IMR-90 (cell line): ENCODE results near the gene PRSS38. TPM values are rescaled to one million over a fixed set of nuclear protein-coding genes. Genes with fewer than 3 reads are reported as not detected.

Source experiments
- ATAC-seq: fragments of 200-7000 bp; cut with Tn5 transposase; 2 replicates; pipeline ENCODE4 v1.9.1; 2020; ENCODE audit warnings: low read depth, mild to moderate bottlenecking, moderate library complexity
- BruUV-seq: library from RNA; stranded (reverse); fragments of 400-500 nt; replicated peaks from 2 replicates; lab custom pipeline; 2021; lab: Mats Ljungman, UMichigan
- CTCF ChIA-PET: fragments of 300-600 bp; formaldehyde crosslinking; extraction: SDS; loops from one replicate; lab custom pipeline; 2021; ENCODE audit warnings: antibody characterized with exemption; lab: Yijun Ruan, JAX
- POLR2A ChIA-PET: fragments of 300-600 bp; sonication (Branson Sonifier 250); formaldehyde crosslinking; loops from one replicate; lab custom pipeline; 2022; ENCODE audit warnings: antibody characterized with exemption; ENCODE audit not compliant: unreplicated experiment; lab: Charles Lee
- DNase-seq: peaks from one replicate; pipeline ENCODE4 v3.0.0; 2013
- H2AFZ ChIP-seq: replicated peaks from 2 replicates; pipeline ENCODE3; 2013; ENCODE audit warnings: low read length, mild to moderate bottlenecking; ENCODE audit not compliant: poor library complexity
- H2AK5ac ChIP-seq: 2 replicates; pipeline ENCODE4 v1.6.1; 2013; ENCODE audit warnings: low read depth, low read length, inconsistent platforms
- H2AK9ac ChIP-seq: replicated peaks from 2 replicates; pipeline ENCODE3; 2013; ENCODE audit warnings: mild to moderate bottlenecking, low read depth, low read length, moderate library complexity; ENCODE audit not compliant: poor library complexity
- H2BK120ac ChIP-seq: 2 replicates; pipeline ENCODE4 v1.6.1; 2013; ENCODE audit warnings: low read depth, low read length, inconsistent platforms
- H2BK15ac ChIP-seq: 3 replicates; pipeline ENCODE4 v1.6.1; 2013; ENCODE audit warnings: low read depth, low read length, inconsistent platforms
- H2BK20ac ChIP-seq: 2 replicates; pipeline ENCODE4 v1.6.1; 2013; ENCODE audit warnings: low read depth, mild to moderate bottlenecking, inconsistent platforms, low read length, moderate library complexity
- H2BK5ac ChIP-seq: 2 replicates; pipeline ENCODE4 v1.6.1; 2013; ENCODE audit warnings: mild to moderate bottlenecking, low read depth, low read length, inconsistent platforms; ENCODE audit not compliant: poor library complexity, severe bottlenecking
- H3K14ac ChIP-seq: replicated peaks from 2 replicates; pipeline ENCODE4 v1.6.1; 2013; ENCODE audit warnings: low read depth, low read length, inconsistent platforms
- H3K18ac ChIP-seq: 2 replicates; pipeline ENCODE4 v1.6.1; 2013; ENCODE audit warnings: low read depth, low read length, control low read depth
- H3K23ac ChIP-seq: 2 replicates; pipeline ENCODE4 v1.6.1; 2013; ENCODE audit warnings: low read depth, low read length, inconsistent platforms
- H3K27ac ChIP-seq: 2 replicates; pipeline ENCODE4 v1.5.1; 2013; ENCODE audit warnings: mild to moderate bottlenecking, control low read depth, low read length; ENCODE audit not compliant: insufficient read depth
- H3K27me3 ChIP-seq: 2 replicates; pipeline ENCODE4 v1.6.1; 2013; ENCODE audit warnings: low read length; ENCODE audit not compliant: control insufficient read depth, insufficient read depth
- H3K36me3 ChIP-seq: 2 replicates; pipeline ENCODE4 v1.6.1; 2013; ENCODE audit warnings: low read length, mixed read lengths; ENCODE audit not compliant: control insufficient read depth, insufficient read depth
- H3K4ac ChIP-seq: 2 replicates; pipeline ENCODE4 v1.6.1; 2013; ENCODE audit warnings: low read depth, low read length, inconsistent platforms
- H3K4me1 ChIP-seq: 2 replicates; pipeline ENCODE4 v1.6.1; 2013; ENCODE audit warnings: low read length, mixed read lengths; ENCODE audit not compliant: control insufficient read depth, insufficient read depth
- H3K4me2 ChIP-seq: 2 replicates; pipeline ENCODE4 v1.6.1; 2013; ENCODE audit warnings: low read depth, mild to moderate bottlenecking, control low read depth, low read length, moderate library complexity
- H3K4me3 ChIP-seq: 2 replicates; pipeline ENCODE4 v1.5.1; 2013; ENCODE audit warnings: low read depth, mild to moderate bottlenecking, control low read depth, low read length, moderate library complexity; ENCODE audit not compliant: insufficient read depth
- H3K56ac ChIP-seq: 2 replicates; pipeline ENCODE4 v1.6.1; 2013; ENCODE audit warnings: low read length, inconsistent platforms; ENCODE audit not compliant: insufficient read depth; ENCODE audit errors: extremely low read depth
- H3K79me1 ChIP-seq, 2 experiments: 2 replicates each; pipeline ENCODE4 v1.6.1; 2013; ENCODE audit warnings: low read length in 2 of 2, inconsistent platforms in 1 of 2, low read depth in 1 of 2
- H3K9ac ChIP-seq: 2 replicates; pipeline ENCODE4 v1.6.1; 2013; ENCODE audit warnings: low read depth, low read length, control low read depth
- H3K9me1 ChIP-seq: 2 replicates; pipeline ENCODE4 v1.6.1; 2013; ENCODE audit warnings: low read length, inconsistent platforms; ENCODE audit not compliant: insufficient read depth
- H3K9me3 ChIP-seq: 2 replicates; pipeline ENCODE4 v1.6.1; 2013; ENCODE audit warnings: low read length; ENCODE audit not compliant: control insufficient read depth, insufficient read depth
- H4K20me1 ChIP-seq: 2 replicates; pipeline ENCODE4 v1.6.1; 2013; ENCODE audit warnings: low read length, inconsistent platforms; ENCODE audit not compliant: insufficient read depth
- H4K5ac ChIP-seq: 2 replicates; pipeline ENCODE4 v1.6.1; 2013; ENCODE audit warnings: mild to moderate bottlenecking, low read depth, low read length, control low read depth
- H4K8ac ChIP-seq, 2 experiments: 2 replicates each; pipeline ENCODE4 v1.6.1; 2013; ENCODE audit warnings: low read depth in 2 of 2, low read length in 2 of 2, control low read depth in 1 of 2, inconsistent platforms in 1 of 2
- H4K91ac ChIP-seq: 2 replicates; pipeline ENCODE4 v1.6.1; 2013; ENCODE audit warnings: low read depth, low read length, inconsistent platforms; ENCODE audit not compliant: insufficient read depth
- BHLHE40 ChIP-seq: fragments of 150-350 bp; IDR thresholded peaks from 2 replicates; pipeline ENCODE4 v1.6.1; 2016; ENCODE audit warnings: mild to moderate bottlenecking, low read depth, low read length
- MAFK ChIP-seq: IDR thresholded peaks from 2 replicates; pipeline ENCODE4 v1.6.1; 2012; ENCODE audit warnings: low read depth, low read length, improper control_type of control experiment
- WGBS, 2 experiments: methylation state at CpG; one replicate each; pipeline versions ENCODE4 v1.1.5 to v1.1.7; 2013; ENCODE audit warnings: missing lambda C conversion rate in 2 of 2; ENCODE audit not compliant: insufficient read length in 1 of 2; ENCODE audit errors: extremely low coverage in 2 of 2; 5-methylcytosine and 5-hydroxymethylcytosine counted together
- dilution Hi-C: fragments of 300-500 bp; cut with HindIII; formaldehyde crosslinking; loops from one replicate; pipeline ENCODE4 v1.14.3; 2018; ENCODE audit warnings: low sequenced_read_pairs; ENCODE audit not compliant: unreplicated experiment
- in situ Hi-C: fragments of 300-500 bp; cut with MboI; formaldehyde crosslinking; loops from 3 replicates; pipeline ENCODE4 v1.14.3; 2019; ENCODE audit warnings: low sequenced_read_pairs, inconsistent platforms, mixed read lengths
- intact Hi-C: fragments of 100-400 bp; cut with micrococcal nuclease; formaldehyde crosslinking; loops from 2 replicates; pipeline ENCODE4 v1.10.0; 2022
- polyA plus RNA-seq, 3 experiments: library from polyadenylated mRNA; depleted of rRNA; stranded (reverse); fragments of >200 nt; gene quantifications; 2 replicates each; pipeline ENCODE4 v1.2.3, GENCODE V29; 2012; ENCODE audit warnings: low replicate concordance in 1 of 3
- total RNA-seq: library from RNA; depleted of rRNA; stranded (reverse); fragments of >200 nt; gene quantifications from 2 replicates; pipeline ENCODE4 v1.2.3, GENCODE V29; 2012

PRSS38 gene
- total and polyA plus RNA-seq, 2 of the 4 experiments (the other 2 are of a cell fraction): not detected

GRCh38 chr1:227791425-227792143 is 23.9 kb upstream of the PRSS38 start:
- Histone ChIP-seq H3K4me1 (peaks cover 20% of the 10 kb centered on the region), H2BK120ac (no peak overlapping the region), H4K8ac (no peak overlapping the region), H3K9ac (no peak overlapping the region), H3K36me3 (no peaks in the 10 kb centered on the region), H4K5ac (no peak overlapping the region), H2BK5ac (no peak overlapping the region), H3K9me3 (no peaks in the 10 kb centered on the region), H3K14ac (no peak overlapping the region), H3K4me2 (no peak overlapping the region), H3K27ac (no peak overlapping the region), H3K27me3 (no peaks in the 10 kb centered on the region), H3K18ac (no peak overlapping the region), H3K9me1 (peaks cover 12% of the 10 kb centered on the region; the same call in 1 of the 2 replicates), H2BK15ac (no peak overlapping the region), H3K4ac (no peak overlapping the region; the same call in 1 of the 2 replicates), H3K79me1 (no peaks in the 10 kb centered on the region), H3K4me3 (no peak overlapping the region), H3K56ac (no peak overlapping the region), H2BK20ac (no peak overlapping the region), H4K91ac (no peak overlapping the region), H2AK9ac (no peak overlapping the region), H4K20me1 (no peaks in the 10 kb centered on the region), H2AK5ac (0 out of 2 replicates have a peak overlapping the region, but pooled peaks have one; percentile 21), H2AFZ (no peak overlapping the region), H3K23ac (no peak overlapping the region)
- ChIA-PET CTCF (no interaction called here), POLR2A (no interaction called here)
- no peak for TF ChIP-seq BHLHE40
- peak; percentile 55 for TF ChIP-seq MAFK
- dilution Hi-C loops: no loop called here
- WGBS, 2 experiments: 90% methylated on average over 2 of the region's 6 CpGs; no CpG with 5 or more reads in 1 of the 2 experiments
- ATAC-seq: no peak
- no TSS peak for BruUV-seq
- in situ Hi-C loops: no loop called here
- no peak for DNase-seq
- intact Hi-C loops: no loop called here
